NCI-H82 treated with DMSO at 0.1 percent for 48 hours (cell line): ENCODE data around the gene PCDHGA10.
"Not testable (repeated sequence)": the region's sequence is repeated elsewhere in the genome, so short reads cannot be mapped to it uniquely, and the experiment has no call there.

ENCODE experiments used
- DNase-seq: peaks from one replicate; lab custom pipeline; 2025; ENCODE audit not compliant: unreplicated experiment; lab: John Stamatoyannopoulos, UW

Gene PCDHGA10

DNA sequence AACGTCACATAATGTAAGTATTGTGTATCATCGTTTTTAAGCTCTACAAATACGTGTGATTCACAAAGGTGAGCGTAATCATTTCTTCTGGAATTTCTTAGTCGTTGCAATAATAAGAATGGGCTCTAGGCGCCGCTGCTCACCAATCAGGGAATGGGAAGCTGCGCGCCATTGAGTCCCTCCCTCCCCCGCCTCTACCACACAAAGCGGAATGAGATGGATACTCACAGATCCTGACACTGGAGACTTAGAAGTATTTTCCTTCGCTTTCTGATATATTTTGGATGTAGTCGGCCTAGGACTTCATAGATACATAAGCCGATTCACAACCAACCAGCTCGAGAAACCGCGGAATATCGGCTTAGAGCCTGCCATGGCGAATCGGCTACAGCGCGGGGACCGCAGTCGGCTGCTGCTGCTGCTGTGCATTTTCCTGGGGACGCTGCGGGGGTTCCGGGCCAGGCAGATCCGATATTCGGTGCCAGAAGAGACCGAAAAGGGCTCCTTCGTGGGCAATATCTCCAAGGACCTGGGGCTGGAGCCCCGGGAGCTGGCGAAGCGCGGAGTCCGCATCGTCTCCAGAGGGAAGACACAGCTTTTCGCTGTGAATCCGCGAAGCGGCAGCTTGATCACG is 8.2 kb downstream of the PCDHGA10 start, which contains the start of gene PCDHGA11:
PCDHGA11 (plus strand) TSS at position 197 of the 634 bp plus-strand sequence; CDS start at position 374, 177 bp downstream.
- DNase-seq: no peak

- DNase-seq: no peak
Observed at GRCh38 chr5:141421489-141421855, 8.7 kb downstream of the PCDHGA10 start.

GRCh38 chr5:141422742-141423291 is 10.0 kb downstream of the PCDHGA10 start:
- no peak for DNase-seq

GRCh38 chr5:141427783-141428426 is 15.1 kb downstream of the PCDHGA10 start:
- no peak for DNase-seq

GRCh38 chr5:141430332-141431113 is 17.7 kb downstream of the PCDHGA10 start, which contains the start of gene PCDHGA12:
Gene PCDHGA12, plus strand, starts transcription at chr5:141430507. Its CDS starts 253 bp downstream, at chr5:141430760.
- DNase-seq: no peak

DNA sequence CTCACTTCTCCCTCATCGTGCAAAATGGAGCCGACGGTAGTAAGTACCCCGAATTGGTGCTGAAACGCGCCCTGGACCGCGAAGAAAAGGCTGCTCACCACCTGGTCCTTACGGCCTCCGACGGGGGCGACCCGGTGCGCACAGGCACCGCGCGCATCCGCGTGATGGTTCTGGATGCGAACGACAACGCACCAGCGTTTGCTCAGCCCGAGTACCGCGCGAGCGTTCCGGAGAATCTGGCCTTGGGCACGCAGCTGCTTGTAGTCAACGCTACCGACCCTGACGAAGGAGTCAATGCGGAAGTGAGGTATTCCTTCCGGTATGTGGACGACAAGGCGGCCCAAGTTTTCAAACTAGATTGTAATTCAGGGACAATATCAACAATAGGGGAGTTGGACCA is 18.5 kb downstream of the PCDHGA10 start:
- no peak for DNase-seq

GRCh38 chr5:141432308-141432707 is 19.5 kb downstream of the PCDHGA10 start:
- not testable (repeated sequence) for DNase-seq

DNA sequence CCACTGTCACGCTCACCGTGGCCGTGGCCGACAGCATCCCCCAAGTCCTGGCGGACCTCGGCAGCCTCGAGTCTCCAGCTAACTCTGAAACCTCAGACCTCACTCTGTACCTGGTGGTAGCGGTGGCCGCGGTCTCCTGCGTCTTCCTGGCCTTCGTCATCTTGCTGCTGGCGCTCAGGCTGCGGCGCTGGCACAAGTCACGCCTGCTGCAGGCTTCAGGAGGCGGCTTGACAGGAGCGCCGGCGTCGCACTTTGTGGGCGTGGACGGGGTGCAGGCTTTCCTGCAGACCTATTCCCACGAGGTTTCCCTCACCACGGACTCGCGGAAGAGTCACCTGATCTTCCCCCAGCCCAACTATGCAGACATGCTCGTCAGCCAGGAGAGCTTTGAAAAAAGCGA is 19.9 kb downstream of the PCDHGA10 start:
- not testable (repeated sequence) for DNase-seq

DNA sequence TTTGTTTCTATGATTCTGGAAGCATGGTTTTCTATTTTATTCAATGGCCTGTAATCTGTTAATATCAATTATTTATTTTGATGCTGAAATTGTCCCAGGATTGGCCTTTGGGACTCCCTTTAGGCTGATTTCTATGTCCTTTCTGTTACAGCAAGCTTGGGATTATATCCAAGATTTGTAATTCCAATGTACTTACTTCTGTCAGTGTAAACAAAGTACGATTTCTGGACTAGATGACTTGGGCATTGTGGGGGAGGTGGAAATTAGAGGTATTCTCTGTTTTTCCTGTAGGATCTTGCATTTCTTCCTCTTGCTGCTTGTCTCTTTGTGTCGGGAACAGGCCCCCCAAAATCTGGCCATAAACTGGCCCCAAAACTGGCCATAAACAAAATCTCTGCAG is 21.2 kb downstream of the PCDHGA10 start:
- DNase-seq: no peak

DNA sequence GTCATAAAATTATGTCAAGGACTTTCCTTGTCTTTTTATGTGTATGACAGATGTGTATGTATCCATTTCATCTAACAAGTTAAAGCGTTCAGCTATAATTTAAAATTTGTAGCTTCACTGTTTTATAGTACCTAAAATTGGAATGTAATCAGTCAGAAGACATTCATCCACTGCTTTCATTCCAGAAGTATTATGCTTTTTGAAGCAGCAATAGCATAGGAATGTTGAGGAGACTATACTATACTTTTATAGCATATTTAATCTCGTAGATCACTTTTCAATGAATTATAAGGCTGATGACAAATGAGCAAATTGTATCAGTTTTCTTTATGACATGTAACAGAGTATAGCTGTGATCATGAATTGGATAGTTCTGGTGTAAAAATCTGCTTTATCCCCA is 24.4 kb downstream of the PCDHGA10 start:
- DNase-seq: no peak

GRCh38 chr5:141439411-141440141 is 26.8 kb downstream of the PCDHGA10 start:
- no peak for DNase-seq

DNA sequence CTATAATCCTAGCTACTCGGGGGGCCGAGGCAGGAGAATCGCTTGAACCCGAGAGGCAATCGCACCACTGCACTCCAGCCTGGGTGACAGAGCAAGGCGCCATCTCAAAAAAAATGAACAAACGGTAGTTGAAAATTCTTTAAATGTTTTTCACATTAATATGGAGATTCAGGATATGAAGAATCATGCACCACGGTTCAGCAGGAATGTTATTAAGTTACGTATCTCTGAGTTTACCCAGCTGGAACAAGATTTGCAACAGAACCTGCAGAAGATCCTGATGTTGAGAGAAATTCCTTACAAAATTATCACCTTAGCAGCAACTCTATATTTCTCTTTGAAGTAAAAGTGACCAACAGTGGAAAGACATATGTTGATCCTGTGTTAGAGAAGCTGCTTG is 27.6 kb downstream of the PCDHGA10 start:
- no peak for DNase-seq

DNA sequence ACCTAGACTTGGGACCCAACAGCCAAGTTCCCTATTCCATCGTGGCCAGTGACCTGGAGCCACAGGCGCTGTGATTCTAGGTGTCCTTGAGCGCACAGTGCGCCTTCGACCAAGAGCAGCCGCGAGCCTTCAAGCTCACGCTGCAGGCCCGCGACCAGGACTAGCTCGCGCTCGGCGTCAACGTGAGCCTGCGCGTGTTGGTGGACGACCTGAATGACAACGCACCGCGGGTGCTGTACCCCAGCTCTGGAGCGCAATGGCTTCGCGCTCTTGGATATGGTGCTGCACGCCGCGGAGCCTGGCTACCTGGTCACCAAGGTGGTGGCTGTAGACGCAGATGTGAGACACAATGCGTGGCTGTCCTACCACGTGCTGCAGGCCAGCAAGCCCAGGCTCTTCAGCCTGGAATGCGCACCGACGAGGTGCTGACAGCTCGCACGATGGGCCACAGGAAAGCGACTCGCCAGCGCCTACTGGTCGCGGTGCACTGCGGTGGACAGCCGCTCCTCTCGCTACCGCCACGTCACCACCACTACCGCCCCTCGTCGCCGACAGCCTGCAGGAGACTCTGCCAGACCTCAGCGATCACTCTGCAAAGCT is 28.9 kb downstream of the PCDHGA10 start:
- no peak for DNase-seq

DNA sequence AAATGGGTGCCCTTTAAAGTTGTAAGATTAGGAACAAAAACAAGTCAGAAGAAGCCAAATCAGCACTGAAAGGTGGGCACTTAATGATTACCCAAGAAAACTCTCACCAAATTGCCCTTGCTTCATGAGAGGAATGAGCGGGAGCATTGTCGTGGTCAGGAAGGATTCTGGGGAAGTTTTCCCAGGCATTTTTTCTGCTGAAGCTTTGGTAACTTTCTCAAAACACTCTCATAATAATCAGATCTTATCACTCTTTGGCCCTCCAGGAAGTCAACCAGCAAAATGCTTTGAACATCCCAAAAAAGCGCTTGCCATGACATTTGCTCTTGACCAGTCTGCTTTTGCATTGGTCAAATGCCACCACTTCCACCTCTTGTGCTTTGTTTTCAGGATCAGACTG is 52.6 kb downstream of the PCDHGA10 start:
- DNase-seq: no peak
